HG03066 (cell line): Measurements from ENCODE around the gene GALNT14.

Source experiments
- ATAC-seq: cut with Tn5 transposase; IDR thresholded peaks from one replicate; pipeline ENCODE4 v1.9.1; 2021; ENCODE audit warnings: low read depth; ENCODE audit not compliant: unreplicated experiment

Gene GALNT14

DNA sequence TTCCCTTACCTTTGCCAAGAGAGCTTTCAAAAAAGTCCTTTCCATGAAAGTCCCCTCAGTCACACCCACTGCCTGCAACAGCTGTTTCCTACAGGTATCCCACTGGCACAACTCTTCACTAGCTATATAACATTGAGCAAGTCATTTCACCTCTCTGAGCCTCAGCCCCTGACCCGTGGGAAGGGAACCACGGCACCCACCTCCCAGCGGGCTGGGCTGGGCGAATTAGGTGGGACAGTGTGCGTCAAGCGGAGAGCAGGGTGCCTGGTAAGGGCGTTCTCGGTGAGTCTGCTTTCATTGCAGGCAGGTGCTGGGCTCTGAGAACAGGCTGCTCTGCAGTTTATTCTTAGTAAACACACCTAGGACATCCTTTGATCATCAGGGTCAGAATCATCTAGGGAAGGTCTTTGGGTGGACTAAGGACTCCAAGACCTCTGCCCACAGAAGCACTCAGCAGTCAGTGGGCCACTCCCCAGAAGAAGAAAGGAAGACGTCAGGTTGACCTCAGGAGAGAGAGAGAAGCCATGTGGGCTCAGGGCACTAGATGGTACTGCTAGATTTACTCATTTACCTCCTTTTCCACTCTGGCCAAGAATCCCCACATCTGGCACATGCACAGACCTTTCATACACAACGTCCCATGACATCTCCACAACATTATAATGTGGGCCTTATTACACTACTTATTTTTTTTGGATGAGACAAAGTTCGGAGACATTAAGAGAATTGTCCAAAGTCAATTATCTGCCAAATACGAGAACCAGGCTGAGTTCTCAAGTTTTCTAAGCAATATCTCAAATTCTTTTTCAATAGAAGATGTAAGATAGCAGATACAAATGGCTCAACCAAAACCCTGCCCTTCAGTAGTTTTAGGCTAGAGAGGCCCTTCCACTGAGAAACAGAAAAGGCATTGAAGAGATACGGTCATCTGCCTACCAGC lies 79.9 kb downstream of the GALNT14 start:
- no peak for ATAC-seq

DNA sequence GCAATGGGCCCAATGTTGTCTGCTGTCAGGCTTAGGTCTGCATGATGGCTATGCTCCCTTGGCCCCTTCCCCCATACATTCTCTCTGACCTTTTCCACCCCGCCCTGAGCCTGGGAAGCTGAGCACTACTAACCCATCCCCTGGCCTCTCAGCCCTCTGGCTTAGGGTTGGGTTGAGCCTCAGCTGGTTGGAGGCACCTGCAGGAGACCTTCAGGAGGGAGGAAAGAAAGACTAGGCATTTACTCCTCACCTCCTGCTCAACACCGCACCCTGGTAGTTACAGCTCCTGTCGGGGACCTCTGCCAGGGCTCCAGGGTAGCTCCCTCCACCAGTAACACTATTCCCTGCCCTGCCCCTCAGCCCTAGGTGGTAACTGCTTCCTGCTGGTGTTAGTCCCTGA lies 80.5 kb downstream of the GALNT14 start:
- ATAC-seq, result no peak

DNA sequence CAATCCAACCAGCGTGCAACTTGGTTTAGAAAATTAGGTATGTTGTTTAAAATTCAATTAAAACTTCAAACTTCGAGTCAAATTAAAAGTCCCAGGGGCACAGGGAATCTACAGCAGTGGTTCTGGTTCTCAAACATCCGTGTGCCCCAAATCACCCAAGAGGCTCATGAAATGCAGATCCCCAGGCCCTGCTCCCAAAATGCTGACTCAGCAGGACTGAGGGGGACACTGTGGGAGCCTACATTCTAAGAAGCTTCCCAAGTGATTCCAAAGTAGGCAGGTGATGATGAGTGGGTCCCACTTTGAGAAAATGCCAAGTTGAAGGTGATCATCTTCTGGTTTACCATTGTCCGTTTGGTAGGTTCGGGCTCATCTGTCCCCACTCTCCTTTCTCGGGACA lies 82.3 kb downstream of the GALNT14 start:
- no peak for ATAC-seq

DNA sequence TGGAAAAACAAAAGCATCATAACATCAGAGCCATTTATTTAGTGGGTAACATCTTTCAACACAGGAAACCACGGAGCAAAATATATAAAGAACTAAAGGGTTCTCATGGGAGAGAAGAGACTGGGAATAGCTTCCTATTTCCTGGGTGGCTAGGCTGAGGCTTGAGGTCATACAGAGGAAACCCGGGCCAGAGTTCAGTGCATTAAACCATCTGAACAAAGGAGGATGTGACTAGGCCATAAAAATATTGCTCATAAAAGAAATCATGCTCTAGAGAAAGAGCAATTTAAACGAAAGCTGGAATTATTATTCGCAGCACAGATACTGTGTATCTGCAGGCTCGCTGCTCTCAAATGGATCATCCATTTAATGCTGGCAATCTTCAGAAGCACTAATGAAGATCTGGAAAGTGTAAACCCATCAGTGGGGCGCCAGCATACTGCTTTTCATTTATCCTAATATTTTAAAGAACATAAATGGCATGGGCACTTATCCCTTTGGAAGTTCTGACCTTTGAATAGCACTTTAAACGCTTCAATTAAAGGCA lies 83.3 kb downstream of the GALNT14 start:
- no peak for ATAC-seq

DNA sequence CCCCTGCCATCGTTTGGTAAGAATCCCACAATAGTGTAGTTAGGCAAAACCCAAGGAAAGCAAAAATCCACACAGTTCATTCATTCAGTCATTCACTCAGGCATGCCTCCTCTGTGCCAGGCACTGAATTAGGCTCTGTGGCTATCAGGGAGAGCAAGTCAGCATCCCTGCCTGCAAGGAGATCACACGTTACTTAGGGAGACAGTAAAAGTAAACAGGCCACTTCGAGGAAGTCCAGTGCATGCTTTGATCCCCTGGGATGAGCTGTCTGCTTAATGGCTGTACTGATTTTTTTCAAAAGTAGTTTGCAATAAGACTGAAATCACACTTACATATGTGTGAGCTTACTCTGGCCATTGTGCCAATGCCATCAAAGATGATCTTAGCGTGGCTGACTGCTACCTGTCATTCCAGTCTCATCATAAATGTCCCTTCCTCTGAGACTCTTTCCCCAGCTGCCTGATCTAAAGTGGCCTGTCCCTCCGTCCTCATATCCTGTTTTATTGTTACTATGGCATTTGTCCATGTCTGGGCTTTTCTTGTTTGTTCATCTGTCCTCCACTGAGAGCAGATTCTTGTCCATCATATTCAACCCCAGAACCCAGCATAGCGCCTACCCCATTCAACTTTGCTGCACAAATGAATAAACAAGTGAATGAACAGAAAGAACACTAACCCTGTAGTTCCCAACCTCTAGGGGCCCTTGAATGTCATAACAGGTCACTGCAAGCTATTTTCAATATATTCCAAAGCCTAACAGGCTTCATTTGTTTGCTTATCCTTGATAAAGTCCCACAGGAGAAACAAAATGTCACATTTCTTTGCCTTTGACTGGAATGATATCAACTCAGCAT lies 84.1 kb downstream of the GALNT14 start:
- no peak for ATAC-seq

DNA sequence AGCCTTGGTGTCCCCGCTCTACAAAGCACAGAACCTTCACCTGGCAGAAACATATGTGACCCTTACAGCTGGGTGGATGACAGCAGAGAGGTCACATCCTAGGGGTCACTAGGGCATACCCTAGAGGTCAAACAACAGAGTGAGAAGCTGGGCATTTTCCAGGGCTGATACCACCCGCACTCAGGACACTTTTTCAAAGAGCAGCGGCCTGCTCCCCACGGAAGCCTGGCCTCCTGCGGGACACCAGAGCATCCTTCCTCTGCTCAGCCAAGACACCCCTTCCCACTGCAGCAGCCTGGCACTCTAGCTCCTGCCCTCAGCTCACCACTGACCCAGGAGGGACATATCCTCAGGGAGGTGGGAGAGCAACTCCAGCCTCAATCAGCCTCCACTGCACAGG lies 86.0 kb downstream of the GALNT14 start:
- no peak for ATAC-seq

DNA sequence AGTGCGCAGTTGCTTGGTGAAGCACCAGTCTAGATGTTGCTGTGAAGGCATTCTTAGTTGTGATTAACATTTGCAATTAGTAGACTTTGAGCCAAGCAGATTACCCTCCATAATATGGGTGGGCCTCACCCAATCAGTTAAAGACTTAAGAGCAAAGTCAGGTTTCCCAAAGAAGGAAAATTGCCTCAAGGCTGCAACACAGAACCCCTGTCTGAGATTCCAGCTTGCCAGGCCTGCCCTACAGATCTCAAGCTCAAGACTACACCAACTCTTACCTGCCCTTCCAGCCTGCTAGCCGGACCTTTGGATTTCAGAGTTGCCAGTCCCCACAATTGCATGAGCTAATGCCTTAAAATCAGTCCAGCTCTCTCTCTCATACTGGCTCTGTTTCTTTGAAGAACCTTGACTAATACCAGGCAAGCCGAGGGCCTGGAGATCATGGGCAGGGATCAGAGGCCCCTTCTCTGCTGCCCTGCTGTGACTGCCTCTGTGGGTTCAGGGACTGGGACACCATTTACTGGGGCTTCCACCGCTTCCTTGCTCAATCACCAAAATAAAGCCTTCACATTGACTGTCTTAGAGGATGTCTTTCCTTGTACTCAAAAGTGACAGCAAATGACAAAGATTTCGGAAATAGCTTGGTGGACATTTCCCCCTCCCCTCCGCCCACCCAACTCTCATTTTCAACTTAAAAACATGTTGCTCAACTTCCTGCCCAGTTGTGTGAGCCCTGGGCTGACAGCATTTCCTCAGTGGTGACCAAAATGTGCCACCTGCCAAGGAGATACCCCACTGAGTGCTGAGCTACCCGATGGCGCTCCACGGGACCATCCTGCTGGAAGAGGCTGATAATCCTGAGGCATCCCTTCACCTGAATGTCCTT lies 86.7 kb downstream of the GALNT14 start:
- ATAC-seq, result no peak

DNA sequence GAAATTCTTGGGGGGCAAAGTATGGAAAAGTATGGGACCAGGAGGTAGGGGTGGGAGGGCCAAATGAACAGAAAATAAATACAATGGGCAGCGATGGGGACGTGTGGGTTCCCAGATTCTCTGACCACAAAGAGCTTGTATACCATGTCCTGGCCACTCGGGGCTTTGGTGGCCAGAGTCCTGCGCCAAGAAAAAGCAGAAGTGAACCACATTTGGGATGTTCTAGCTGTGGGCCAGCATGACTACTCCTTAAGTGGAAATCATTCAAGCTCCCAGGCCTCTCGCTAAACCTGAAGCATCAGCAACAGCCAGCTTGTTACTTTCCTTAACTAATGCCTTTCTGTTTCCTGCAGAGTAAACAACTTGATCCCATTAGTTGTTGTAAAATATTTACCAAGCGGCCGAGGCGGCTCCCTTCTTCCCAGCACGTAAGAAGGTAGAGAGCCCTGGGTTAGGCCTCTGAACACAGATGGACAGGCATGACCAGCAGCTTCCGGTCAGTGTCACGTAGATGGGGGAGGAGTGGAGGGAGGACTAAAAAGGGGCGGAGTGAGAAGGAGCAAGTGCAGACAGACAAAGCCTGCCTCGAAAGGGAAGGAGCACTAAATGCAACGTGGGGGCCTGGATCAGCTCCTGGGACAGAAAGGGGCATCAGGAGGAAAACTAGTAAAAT lies 88.2 kb downstream of the GALNT14 start:
- no peak for ATAC-seq

DNA sequence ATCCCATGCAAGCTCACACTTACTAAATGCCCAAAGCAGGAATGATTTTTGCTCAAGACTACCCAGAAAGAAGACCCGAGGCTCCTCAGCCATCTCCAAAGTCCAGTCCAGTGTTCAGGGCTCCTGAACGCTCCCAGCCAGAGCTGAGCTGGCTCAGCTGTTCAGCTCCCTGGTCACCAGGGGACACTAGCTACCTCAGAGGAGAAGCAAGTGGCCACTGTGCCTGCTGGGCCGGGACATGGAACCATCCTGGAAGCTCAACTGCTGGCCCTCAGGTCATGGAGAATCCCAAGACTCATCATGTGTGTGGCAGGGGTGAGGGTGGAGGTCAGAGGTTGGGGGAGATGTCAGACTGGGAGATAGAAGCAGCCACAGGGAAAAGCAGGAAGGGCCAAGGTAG lies 89.0 kb downstream of the GALNT14 start:
- no peak for ATAC-seq

DNA sequence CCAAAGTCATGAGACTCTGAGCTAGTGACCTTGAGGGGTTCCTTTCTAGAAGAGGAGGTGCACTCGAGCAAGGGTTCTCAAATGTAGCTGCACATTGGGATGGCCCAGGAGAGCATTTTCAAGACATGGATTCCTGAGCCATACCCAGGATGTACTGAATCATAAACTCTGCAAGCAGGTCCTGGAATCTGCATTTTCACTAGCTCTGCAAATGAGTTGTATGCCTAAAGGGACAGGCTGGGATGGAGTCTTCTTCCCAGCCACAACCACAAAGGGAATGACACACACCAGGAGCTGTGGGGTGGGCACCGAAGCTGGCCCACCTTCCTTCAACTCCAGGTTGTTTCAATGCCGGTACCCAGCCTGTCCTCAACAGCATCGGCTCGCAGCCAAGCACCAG lies 90.6 kb downstream of the GALNT14 start:
- no peak for ATAC-seq

DNA sequence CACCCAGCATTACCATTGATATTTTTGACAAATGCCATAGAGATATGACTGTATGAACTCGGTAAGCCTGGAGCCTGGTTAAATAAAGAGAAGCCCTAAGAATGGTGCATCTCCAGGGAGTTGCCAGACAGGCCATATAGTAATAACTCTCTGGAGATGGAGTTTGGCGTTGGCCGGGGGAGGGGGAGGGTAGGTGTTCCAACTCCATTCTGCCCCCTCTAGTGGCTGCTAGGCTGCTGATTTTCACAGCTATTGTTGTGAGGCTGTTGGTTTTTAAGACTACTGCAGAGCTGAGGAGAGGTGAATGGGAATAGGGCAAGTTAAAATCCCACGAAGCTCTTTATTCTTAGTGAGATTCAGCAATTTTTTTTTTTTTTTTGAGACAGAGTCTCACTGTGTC lies 99.9 kb downstream of the GALNT14 start:
- no peak for ATAC-seq

DNA sequence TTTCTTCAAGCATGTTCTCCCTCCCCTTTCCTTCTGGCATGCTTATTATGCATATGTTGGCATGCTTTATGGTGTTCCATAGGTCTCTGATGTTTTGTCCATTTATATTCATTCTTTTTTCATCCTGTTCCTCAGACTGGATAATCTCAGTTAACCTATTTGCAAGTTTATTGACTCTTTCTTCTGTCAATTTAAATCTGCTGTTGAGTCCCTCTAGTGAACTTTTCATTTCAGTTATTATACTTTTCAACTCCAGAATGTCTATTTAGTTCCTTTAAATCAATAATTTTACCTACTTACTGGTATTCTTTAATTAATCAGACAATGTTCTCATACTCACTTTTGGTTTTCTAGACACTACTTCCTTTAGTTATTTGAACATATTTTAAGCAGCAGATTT lies 101.2 kb downstream of the GALNT14 start:
- ATAC-seq, result no peak

DNA sequence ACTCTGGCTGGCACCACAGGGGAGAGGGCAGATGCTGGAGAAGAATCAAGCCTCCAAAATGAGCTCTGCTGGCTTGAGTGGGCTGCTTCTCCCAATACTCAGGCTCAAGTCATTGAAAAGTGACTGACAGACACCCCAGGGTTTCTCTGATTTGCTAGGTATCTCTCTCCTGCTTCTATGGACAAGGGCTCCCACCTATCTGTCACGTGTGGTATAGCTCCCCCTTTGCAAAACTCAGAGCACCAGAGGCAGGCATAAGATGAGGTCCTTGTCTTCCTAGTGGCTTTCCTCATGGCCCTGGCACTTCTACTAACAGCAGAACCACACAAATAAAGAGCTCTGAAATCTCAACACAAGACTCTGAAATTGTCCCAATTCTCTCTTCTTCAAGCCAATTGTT lies 105.2 kb downstream of the GALNT14 start:
- ATAC-seq, result no peak

DNA sequence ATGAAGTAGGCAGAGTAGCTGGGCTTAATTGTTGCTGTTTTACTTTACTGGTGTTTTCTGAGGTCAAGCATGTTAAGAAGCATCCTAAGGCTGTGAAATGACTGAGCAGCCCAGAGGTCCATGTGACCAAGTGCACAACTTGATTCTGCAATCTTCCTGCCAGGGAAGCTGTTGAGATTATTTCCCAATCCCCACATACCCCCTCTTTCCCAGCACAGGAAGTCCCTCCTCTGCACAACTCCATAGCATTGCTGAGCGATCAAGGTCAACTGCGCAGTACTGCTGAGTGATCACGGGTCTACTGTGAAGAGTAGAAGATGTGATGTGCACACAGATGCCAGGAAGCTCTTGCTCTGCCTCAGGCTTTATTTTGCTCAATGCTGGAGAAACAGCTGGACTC lies 105.8 kb downstream of the GALNT14 start:
- no peak for ATAC-seq

DNA sequence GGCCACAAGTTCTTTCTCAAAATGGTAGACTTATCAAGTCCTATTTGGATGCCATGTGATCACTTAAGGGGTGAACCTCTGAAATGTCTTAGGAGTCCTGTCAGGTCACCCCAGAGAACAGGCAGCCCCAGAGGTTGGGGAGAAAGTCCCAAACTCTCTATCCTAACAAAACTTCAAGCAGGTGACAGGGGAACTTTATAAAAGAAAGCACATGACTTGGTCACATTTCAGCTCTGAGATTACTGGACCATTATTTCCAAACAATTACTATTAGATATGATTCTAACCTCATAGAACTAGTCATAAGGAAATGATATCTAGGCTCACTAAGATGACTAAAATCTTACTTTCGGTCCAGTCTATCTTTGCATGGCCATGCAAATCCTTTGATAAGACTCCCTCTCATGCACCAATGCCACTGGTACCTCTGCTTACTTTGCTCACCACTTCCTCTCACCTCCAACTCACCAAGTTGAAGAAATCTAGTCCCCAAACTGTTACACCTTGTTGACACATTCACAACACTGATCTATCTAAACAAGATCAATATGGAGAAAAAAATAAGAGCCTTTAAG lies 107.0 kb downstream of the GALNT14 start:
- ATAC-seq, result peak; percentile 92

DNA sequence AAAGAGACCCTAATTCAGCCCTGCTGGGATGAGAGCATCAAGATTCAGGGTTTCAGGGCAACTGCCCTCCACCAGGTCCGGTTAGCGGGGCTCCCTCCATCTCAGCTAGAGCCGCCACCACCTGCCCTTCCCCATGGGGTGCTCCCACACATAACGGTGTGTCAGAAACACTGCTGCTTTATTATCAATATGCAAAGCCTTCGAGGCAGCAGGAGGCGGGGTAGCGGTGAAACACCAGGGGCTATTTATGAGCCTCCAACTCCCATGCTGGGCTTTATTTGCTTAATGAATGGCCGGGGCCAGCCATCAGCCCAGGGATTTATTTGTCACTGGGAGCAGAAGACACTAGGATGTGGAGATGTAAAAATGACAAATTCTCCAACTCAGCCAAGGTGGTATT lies 109.8 kb downstream of the GALNT14 start:
- ATAC-seq, result no peak

DNA sequence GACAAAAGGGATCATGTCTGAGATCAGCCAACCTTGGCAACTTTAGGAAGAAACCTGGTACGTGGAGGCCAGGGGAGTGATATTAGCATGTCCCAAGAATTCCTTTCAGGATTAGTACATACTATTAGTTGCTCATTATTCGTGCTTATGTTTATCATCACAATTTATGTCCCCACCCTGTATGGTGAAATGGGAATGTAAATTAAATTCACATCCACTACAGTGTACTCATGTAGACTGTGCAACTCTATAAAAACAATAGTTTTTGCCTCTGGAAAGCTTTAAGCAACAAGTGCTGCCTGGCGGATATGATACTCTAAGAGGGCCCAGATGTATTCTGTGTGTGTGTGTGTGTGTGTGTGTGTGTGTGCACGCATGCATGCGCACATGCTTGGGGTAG lies 110.7 kb downstream of the GALNT14 start:
- ATAC-seq, result no peak

DNA sequence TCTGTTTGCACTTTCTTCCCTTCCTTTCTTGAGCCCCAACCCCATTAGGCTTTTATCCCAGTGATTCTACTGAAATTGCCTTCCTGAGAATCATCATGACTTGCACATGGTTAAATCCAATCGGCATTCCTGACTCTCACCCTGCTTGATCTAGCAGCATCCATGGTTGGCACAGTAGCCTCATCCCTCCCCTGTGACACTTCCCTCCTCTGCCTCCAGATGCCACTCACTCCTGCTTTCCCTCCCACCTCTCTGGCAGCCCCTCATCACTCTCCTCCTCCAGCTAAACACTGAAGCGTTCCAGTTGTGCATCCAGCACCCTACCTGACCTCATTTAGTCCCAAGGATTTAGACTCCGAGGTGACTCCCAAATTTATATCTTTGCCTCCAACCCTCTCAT lies 114.7 kb downstream of the GALNT14 start:
- no peak for ATAC-seq

DNA sequence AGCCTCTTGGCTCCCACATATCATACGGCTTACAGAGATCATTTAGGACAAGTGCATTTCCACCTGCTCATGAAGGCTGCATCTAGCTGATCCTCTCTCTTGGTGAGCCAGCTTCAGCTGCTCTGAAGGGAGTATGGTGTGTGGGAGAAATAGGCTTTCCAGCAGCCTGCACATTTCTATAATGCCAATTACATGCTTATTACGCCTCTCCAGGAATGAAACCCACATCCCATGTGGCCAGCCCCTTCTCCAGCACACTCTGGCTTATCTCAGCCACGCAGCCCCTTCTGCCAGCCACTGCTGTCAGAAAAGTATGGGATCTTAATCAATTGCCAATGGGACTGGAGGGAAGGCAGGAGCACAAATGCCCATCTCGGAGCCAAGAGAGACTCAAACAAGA lies 117.5 kb downstream of the GALNT14 start:
- no peak for ATAC-seq

DNA sequence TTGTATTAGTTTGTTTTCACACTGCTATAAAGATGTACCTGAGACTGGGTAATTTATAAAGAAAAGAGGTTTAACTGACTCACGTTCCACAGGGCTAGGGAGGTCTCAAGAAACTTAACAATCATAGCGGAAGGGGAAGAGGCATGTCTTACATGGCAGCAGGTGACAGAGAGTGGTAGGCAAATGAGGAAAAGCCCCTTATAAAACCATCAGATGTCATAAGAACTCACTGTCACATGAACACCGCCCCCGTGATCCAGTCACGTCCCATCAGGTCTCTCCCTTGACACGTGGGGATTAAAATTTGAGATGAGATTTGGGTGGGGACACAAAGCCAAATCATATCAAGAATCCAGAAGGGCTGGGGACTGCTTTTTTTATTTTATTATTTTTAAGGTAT lies 120.0 kb downstream of the GALNT14 start:
- no peak for ATAC-seq
